ENCODE results near the gene B4GALT2.

The B4GALT2 gene

DNA sequence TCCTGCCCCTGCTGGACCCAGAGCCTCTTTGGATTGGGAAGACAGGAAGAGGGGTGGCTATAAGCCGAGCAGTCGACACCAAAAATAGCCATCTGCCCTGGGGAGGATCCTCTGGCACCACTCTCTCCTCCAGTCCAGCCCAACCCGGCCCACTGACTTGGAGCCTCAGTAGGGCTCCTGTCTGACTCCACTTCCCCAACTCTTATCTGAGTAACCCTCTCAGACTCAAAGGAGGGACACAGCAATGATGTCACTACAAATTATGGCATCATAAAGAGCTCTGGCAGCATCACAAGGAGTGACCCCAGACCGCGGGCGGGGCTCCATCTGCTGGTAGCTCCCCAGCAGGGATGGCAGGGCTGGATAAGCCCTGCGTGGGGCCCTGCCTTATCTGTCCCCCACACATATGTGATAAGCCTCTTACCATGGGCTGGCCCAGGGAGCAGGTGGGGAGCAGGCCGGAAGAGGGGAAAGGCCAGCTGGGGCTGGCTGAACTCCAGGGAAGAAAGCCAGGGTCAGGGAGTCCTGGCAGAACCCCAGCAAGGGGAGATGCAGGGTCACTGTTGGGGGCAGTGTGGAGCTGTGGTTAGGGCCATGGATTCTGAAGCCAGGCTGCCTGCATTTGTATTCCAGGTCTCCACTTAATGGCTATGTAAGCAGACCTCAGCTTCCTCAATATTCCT, 56.9 kb downstream of the B4GALT2 start:
- no peak for DNase-seq (ENCODE audit: low read depth)
- no peak overlapping the region for H3K4me3 ChIP-seq (ENCODE audit: low read depth, low read length)

- no peak overlapping the region for H3K4me3 ChIP-seq (ENCODE audit: low read depth, low read length)
- no peak for DNase-seq (ENCODE audit: low read depth)
These were observed 57.6 kb downstream of the B4GALT2 start for GRCh38 chr1:44036409-44037139.

- no peak for DNase-seq (ENCODE audit: low read depth)
- H3K4me3 ChIP-seq (ENCODE audit: low read depth, low read length), result no peak overlapping the region
These were observed 58.1 kb downstream of the B4GALT2 start for GRCh38 chr1:44037154-44037553.

- no peak for DNase-seq (ENCODE audit: low read depth)
These were observed 60.1 kb downstream of the B4GALT2 start for GRCh38 chr1:44038876-44039657.

GRCh38 chr1:44040418-44040817, 61.4 kb downstream of the B4GALT2 start:
- no peak for DNase-seq (ENCODE audit: low read depth)
- no peak overlapping the region for H3K4me3 ChIP-seq (ENCODE audit: low read depth, low read length)

More at GRCh38 chr1:44038876-44039657, 60.1 kb downstream of the B4GALT2 start:
- H3K4me3 ChIP-seq (ENCODE audit: low read depth, low read length), result no peak overlapping the region
